DMS53 treated with DMSO at 0.1 percent for 48 hours (cell line): ENCODE measurements around the gene TSEN34.
"Not testable (repeated sequence)": the region's sequence is repeated elsewhere in the genome, so short reads cannot be mapped to it uniquely, and the experiment has no call there.

Experiments
- DNase-seq: peaks from one replicate; lab custom pipeline; 2025; ENCODE audit not compliant: unreplicated experiment; lab: John Stamatoyannopoulos, UW

Gene TSEN34

DNA sequence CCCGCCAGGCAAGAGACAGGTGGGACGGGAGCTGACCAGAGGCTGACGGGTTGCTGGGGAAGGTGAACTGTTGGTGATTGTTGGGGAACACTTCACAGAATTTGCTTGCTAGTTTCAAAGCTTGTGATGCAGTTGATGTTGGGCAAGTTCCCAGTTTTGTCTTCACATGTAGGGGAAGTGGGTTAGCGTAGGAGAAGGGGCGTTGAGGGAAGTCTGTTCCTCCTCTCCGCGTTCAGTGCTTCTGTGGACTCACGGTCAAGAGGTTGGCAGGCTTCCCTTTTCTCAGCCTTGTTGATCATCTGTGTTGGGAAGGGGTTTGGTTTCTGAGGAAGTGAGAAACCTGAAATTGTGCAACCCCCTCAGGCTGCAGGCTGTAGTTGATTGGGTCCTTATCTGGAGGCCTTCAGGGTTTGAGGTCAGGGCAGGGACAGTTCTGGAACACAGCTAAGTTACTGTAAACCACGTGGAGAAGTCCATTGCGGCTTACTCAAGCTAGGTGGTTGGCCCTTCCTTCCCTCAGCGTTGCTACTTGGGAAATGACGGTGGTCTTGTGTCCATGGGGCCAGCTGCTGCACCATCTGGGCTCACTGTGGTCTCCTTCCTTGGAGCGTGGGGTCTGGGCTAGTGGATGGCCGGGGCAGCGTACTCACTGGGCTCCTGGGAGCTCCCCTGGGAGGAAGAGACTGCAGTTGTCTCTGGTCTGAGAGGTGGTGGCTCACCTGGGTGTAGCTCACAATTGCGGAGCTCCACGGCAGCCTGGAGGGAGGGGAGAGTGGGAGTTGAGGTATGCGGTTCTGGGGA is 17.1 kb downstream of the TSEN34 start:
- peak; percentile 45 for DNase-seq

DNA sequence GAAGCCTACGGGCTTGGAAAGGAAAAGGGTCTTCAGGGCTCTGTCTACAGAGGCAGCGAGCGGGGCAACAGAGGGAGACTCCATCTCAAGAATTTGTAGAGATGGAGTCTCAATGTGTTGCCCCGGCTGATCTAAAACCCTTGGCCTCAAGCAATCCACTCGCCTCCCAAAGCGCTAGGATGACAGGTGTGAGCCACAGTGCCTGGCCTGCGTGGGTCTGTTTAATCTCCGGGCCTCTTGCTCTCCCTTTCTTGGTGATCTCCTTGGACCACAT is 17.6 kb downstream of the TSEN34 start:
- DNase-seq: peak; percentile 24

GRCh38 chr19:54209058-54209810 is 18.1 kb downstream of the TSEN34 start:
- DNase-seq: peak; percentile 7

DNA sequence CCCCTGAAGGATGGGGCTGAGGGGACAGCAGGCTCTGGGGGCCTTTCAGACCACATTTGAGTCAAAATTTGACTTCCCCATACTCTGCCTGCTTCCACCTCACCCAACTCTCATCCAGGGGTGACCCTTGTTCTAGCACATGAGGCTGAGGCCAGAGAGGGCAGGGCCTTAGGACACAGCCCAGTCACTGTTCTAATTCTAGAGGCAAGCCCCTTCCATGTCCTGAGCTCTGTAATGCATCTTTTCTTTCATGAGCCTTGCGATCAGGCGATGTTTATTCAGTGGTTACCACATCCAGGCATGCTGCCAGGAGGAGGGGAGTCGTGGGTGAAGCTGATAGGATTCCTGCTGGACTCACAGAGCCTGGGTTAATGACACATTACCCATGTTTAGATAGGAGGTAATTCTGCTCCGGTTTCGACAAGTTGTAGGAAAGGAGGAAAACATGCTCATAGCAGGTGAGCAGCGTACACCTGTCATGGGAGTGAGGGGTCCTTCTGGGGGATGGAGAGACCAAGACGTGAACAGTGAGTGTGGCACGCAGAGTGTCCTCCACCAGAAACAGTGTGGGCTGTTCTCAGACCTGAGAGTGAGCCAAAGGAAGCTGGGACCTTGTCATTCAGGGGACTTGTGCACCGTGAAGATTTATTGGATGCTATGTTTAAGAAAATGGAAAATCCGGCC is 18.8 kb downstream of the TSEN34 start:
- peak; percentile 91 for DNase-seq

- no peak for DNase-seq
These were observed 20.1 kb downstream of the TSEN34 start for GRCh38 chr19:54211235-54211634.

DNA sequence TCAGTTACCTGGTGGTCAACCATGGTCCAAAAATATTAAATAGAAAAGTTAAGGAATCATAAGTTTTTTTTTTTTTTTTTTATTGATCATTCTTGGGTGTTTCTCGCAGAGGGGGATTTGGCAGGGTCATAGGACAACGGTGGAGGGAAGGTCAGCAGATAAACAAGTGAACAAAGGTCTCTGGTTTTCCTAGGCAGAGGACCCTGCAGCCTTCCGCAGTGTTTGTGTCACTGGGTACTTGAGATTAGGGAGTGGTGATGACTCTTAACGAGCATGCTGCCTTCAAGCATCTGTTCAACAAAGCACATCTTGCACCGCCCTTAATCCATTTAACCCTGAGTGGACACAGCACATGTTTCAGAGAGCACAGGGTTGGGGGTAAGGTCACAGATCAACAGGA is 23.1 kb downstream of the TSEN34 start:
- DNase-seq: not testable (repeated sequence)

- not testable (repeated sequence) for DNase-seq
These were observed 23.6 kb downstream of the TSEN34 start for GRCh38 chr19:54214734-54215133.

- DNase-seq: no peak
These were observed 25.8 kb downstream of the TSEN34 start for GRCh38 chr19:54216869-54217268.

GRCh38 chr19:54217517-54218247 is 26.6 kb downstream of the TSEN34 start:
- DNase-seq: not testable (repeated sequence)

- no peak for DNase-seq
These were observed 27.2 kb downstream of the TSEN34 start for GRCh38 chr19:54218259-54218658.

DNA sequence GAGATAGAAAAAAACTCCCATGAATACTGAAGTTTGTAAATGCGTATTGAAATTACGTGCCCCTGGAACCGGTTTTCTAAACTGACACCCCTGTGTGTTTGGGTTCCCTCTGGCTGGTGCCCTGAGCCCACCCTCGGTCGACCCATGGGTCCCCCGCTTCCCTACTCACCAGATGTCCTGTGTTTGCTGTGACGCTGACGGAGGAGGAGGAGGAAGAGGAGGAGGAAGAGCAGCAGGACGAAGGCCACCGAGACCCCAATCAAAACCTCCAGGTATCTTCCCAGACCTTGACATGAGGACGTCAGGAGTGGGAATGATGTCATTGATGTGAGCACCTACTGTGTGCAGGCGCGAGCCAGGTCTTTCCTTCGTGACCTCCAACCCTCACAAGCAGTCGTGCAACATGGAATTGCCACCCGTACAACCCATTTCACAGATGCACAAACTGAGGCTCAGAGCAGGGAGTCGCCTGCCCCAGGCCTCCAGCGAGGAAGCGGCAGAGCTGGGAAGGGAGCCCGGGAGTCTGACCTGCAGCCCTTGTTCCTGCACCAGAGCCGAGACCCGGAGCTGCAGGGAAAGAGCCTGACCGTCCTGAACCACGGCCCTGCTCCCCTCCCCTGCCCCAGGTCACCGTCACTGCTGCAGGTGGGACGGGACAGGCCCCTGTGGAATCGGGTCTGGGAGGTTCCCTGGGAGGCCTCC is 28.0 kb downstream of the TSEN34 start:
- DNase-seq: no peak

DNA sequence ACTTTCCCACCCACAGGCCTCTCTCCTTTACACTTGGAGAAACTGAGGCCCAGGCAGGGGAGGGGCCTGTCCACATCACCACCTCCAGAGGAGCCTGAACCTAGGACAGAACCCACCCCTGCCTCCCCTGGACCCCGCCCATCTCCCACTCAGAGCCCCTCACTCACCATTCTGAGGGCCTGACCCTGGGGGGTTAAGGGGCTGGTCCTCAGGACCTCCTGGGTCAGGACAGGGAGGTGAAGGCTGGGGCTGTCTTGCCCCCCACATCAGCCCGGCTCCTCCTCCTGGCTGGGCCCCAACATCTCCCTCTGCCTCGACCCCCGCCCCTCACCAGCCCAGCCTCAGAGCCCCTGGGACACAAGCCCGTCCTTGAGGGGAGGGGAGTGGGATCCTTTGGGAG is 28.6 kb downstream of the TSEN34 start:
- not testable (repeated sequence) for DNase-seq

DNA sequence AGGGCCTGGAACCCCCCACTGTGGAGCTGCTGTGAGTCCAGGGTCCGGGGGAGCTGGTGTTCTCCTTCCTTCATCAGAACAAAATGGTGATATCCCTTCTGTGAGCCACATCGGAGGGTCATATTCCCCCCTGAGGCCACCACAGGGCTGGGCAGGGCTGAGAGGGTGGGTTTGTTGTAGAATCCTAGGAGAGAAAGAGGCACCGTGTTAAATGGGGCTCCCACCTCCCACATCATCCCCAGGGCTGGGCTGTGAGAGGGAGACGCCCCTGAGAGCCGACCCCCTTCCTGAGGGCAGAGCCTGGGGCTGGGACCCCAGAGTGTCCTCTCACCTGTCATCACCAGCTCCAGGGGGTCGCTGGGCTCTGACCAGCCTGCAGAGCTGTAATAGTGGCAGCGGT is 30.8 kb downstream of the TSEN34 start:
- DNase-seq: not testable (repeated sequence)

DNA sequence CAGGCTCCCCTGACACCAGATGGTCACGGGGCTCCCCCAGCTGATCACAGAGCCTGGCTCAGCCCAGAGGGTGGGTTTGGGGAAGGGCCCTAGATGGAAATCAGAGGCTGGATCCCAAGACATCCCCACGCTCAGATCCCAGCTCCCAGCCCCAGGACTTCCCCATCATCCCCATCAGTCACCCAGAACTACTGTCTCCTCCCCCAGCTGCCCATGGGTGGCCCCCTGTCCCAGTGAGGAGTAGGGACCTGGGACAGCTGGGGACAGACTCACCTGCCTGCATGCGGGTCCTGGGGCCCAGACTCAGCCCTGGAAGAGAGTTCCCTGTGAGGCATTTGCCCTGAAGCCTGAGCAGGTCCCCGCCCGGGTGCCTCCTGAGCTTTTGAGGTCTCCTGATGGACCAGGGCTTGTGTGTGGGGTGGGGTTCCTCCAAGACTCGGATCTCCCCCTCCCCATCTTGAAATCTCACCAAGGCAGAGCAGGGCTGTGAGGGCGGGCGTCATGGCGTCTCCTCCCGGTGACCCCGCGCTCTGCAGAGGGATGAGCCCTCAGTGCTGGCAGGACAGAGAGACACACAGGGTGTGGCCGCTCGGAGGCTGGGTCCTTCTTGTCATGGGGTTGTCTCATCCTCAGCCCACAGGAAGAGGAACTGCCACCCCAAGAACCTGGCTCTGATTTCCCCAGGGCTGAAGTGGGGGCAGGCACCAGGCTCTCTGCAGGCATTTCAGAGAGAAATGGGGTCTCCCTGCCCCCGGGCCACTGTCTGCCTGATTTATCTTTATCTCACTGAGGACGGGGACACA is 31.6 kb downstream of the TSEN34 start, which contains the start of gene LILRB3:
TSS of gene LILRB3 (minus strand) at position 534 of the 803 bp plus-strand sequence. CDS start at position 503, 31 bp downstream.
- not testable (repeated sequence) for DNase-seq

DNA sequence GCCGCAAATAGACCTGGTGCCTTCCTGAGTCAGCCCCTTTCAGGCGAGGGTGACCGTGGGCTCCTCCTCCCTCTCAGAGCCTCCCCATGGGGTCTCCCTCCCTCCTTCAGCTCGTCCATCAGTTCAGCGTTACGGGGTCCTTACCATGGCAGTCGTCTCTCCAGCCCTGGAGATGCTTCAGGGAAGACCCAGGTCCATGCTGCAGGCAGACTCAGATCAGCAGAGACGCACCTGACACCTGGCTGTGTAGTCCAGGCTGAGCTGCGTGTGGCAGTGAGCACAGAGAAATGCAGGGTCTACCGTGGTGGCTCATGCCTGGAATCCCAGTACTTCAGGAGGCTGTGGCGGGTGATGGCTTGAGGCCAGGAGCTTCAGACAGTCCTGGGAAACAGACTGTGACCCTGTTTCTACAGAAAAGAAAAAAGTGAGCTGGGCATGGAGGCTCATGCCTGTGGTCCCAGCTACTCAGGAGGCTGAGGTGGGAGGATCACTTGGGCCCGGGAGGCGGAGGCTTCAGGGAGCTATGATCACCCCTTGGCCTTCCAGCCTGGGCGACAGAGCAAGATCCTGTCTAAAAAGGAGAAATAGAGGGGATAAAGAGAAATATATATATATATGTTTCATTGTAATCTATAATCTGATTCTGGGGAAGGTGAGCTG is 32.3 kb downstream of the TSEN34 start:
- DNase-seq: not testable (repeated sequence)

DNA sequence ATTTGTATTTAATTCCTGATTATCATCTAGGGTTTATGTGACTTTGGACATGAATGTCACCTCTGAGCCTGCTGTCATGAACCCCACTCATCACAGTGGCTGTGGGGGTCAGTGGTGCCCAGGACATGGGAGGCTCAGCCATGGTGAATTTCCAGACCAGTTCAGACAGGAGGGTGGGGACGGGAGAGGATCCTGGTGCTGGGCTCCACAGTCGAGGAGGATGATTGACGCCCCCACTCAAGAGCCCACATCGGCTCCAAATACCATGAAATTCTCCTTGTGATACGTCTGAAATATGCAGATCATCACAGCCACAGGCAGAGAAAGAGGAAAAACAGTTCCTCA is 32.8 kb downstream of the TSEN34 start:
- not testable (repeated sequence) for DNase-seq

DNA sequence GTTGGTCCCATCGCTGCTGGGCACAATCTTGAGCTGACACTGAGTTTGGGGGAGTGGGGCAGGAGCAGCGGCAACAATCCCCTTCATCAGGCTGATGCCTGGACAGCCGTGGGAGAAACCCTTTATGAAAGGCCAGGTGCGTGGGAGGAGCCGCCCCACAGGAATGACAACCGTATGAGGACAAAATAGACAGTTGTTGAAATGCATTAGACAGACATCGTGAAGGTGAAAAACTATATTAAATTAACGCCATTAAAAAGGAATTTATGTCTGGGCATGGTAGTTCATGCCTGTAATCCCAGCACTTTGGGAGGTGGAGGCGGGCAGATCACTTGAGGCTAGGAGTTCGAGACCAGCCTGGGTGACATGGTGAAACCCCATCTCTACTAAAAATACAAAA is 33.5 kb downstream of the TSEN34 start:
- DNase-seq: not testable (repeated sequence)

DNA sequence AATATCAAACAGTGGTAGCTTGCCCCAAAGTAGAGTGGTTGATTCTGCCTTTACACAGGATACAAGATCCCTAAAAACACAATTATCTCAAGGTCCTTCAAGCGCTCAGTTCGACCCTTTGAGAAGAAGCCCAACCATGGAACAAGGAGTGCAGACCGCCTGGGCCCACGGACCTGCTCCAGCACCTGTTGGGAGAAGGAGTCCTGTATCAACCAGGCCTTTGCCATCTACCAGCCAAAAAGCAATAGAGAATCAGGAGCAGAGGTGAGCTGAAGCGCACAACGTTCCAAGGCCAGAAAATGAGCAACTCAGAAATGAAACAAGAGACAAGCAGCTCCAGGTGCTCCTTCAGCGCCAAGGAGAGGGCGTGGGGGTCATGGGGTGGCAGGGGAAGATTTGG is 38.0 kb downstream of the TSEN34 start:
- no peak for DNase-seq

- DNase-seq: no peak
These were observed 38.9 kb downstream of the TSEN34 start for GRCh38 chr19:54230031-54230430.
